G401.6 (cell line): ENCODE measurements around the gene RIN3.

Experiments
- FAIRE-seq: peaks from 2 replicates; lab custom pipeline; 2012; peaks lifted over from hg19 to GRCh38; lab: Jason Lieb, UNC

RIN3 gene

GRCh38 chr14:92513204-92513965 is at the start of gene RIN3:
RIN3 (plus strand) TSS chr14:92513781; CDS start chr14:92513933, 152 bp downstream.
- no peak for FAIRE-seq

- no peak for FAIRE-seq
Observed at GRCh38 chr14:92464156-92464555, 49.4 kb upstream of the RIN3 start.

GRCh38 chr14:92464716-92465115 is 48.9 kb upstream of the RIN3 start:
- FAIRE-seq, result no peak

- no peak for FAIRE-seq
Observed at GRCh38 chr14:92465353-92466055, 48.1 kb upstream of the RIN3 start.

GRCh38 chr14:92466059-92466458 is 47.5 kb upstream of the RIN3 start:
- FAIRE-seq, result no peak

- FAIRE-seq, result no peak
Observed at GRCh38 chr14:92469515-92469914, 44.1 kb upstream of the RIN3 start.

GRCh38 chr14:92470215-92470614 is 43.4 kb upstream of the RIN3 start:
- no peak for FAIRE-seq

GRCh38 chr14:92470811-92471210 is 42.8 kb upstream of the RIN3 start:
- FAIRE-seq, result no peak

GRCh38 chr14:92471919-92472318 is 41.7 kb upstream of the RIN3 start:
- FAIRE-seq, result no peak

- no peak for FAIRE-seq
Observed at GRCh38 chr14:92472860-92473259, 40.7 kb upstream of the RIN3 start.

GRCh38 chr14:92473261-92473968 is 40.2 kb upstream of the RIN3 start:
- no peak for FAIRE-seq

- no peak for FAIRE-seq
Observed at GRCh38 chr14:92473969-92474535, 39.5 kb upstream of the RIN3 start.

- FAIRE-seq, result no peak
Observed at GRCh38 chr14:92475037-92475436, 38.5 kb upstream of the RIN3 start.

- FAIRE-seq, result no peak
Observed at GRCh38 chr14:92475451-92476187, 38.0 kb upstream of the RIN3 start.

GRCh38 chr14:92480856-92481255 is 32.7 kb upstream of the RIN3 start:
- no peak for FAIRE-seq

GRCh38 chr14:92481386-92481785 is 32.2 kb upstream of the RIN3 start:
- no peak for FAIRE-seq

GRCh38 chr14:92481811-92482555 is 31.6 kb upstream of the RIN3 start:
- no peak for FAIRE-seq

- no peak for FAIRE-seq
Observed at GRCh38 chr14:92482621-92483319, 30.8 kb upstream of the RIN3 start.

GRCh38 chr14:92484132-92484823 is 29.3 kb upstream of the RIN3 start:
- no peak for FAIRE-seq

GRCh38 chr14:92486881-92487280 is 26.7 kb upstream of the RIN3 start:
- no peak for FAIRE-seq
